Stimulated activated CD8-positive, alpha-beta memory T cell treated with anti-CD3 and anti-CD28 coated beads, Interleukin-7, amount 100 ng/mL, for 1 hour (primary cell): ENCODE measurements around the gene CACNA2D4.

ENCODE experiments used
- DNase-seq, 2 donors: peaks; one replicate each; pipeline ENCODE4 v3.0.0-alpha.2; 2020; ENCODE audit warnings: low read depth in 2 of 2

CACNA2D4 gene

DNA sequence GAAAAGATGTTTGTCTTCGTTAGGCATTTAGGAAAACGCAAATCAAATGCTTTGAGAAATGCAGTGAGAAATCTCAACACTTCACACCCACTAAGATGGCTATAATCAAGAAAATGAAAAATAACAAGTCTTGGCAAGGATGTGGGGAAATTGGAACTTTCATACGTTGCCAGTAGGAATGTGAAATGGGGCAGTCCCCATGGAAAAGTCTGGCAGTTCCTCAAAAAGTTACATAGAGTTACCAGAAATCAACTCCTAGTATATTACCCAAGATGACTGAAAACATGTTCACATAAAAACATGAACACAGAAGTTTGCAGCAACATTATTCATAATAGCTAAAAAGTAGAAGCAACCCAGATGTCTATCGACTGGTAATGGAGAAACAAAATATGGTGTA is 139.5 kb downstream of the CACNA2D4 start:
- no peak for DNase-seq

DNA sequence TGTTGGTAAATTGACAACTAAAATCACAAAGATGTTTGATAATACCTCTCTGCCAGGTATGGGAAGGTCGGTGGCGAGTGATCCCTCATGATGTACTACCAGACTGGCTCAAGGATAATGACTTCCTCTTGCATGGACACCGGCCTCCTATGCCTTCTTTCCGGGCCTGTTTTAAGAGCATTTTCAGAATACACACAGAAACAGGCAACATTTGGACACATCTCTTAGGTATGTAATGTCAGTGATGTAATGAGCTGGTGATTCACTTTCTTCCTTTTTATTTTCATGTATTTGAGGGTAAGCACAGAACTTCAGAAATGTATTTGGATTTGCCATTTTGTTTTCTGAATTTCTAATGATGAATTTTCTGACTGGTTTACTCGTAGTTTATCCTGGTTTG is 140.7 kb downstream of the CACNA2D4 start:
- no peak for DNase-seq

DNA sequence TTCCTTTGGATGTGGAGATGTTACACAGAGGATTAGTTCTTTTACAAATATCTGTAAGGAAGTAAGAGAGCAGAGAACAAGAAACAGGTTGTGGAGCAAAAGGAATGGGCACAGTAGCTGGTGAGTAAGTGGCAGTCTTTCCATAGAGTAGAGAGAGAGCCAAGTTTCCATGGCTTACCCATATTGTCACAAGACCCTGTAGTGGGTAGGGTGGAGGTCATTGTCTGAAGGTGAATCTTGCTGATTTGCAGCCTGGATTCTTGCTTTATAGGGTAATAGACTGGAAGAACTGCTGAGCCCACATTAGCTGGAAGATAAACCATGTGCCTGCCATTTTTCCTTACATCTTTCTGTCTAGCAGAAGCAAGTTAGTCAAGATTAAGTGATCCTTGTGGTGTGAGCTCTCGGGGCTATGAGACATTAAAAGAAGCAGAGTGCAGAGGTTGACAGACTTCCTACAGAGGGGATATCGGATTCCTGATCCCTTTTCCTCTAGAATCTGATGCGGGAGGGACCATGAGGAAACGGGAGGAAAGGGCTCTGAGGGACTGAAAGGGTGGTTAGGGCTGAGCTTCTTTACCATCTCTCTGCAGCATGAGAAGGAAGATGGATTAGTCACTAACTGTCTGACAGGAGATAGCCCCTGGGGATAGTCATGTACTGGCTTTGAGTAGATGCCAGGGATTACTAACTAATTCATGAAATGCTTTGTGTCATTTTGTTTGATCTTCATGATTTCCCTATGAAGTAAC is 142.1 kb downstream of the CACNA2D4 start:
- no peak for DNase-seq

GRCh38 chr12:1773937-1774655 is 144.4 kb downstream of the CACNA2D4 start:
- DNase-seq: no peak

DNA sequence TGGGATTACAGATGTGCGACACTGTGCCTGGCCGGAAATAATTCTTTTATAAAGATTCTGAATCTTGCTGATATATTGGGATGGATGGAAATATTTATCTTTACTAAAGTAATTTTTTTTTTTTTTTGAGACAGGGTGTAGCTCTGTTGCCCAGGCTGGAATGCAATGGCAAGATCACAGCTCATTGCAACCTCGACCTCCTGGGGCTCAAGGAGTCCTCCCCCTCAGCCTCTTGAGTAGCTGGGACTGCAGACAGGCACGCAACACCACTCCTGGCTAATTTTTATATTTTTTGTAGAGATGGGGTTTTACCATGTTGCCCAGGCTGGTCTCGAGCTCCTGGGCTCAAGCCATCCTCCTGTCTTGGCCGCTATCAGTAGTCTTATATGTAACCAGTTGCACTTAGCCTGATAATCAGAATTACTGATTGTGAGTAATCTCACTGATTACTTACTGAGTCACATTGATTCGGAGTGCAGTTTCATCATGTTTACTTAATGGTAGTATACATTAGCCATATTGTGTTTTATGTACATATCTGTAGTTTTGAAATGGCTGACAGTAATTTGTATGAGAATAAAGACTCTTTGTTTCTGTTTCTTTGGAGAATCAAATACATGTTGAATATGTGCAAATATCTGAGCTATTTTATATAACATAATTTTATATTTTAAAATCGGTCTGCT is 148.5 kb downstream of the CACNA2D4 start:
- no peak for DNase-seq

DNA sequence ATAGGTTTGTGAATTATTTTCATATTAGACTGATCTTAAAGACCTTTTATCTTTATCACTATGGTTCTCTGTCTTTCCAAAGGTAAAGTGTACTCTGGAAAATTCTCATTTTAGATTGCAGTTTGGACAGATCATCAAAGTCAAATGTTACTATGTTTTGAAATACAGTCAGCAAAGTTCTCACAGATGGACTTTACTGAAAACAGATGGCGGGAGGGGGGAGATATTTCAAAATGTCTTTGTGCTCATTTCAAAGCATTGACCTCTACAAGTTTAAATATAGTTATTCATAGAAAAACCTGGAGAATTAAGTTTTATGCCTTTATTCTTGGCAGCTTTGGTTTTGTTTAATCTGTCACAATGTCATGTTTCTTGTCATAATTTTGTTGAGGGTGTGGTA is 149.8 kb downstream of the CACNA2D4 start:
- no peak for DNase-seq

GRCh38 chr12:1767407-1768090 is 150.9 kb downstream of the CACNA2D4 start:
- DNase-seq: no peak

DNA sequence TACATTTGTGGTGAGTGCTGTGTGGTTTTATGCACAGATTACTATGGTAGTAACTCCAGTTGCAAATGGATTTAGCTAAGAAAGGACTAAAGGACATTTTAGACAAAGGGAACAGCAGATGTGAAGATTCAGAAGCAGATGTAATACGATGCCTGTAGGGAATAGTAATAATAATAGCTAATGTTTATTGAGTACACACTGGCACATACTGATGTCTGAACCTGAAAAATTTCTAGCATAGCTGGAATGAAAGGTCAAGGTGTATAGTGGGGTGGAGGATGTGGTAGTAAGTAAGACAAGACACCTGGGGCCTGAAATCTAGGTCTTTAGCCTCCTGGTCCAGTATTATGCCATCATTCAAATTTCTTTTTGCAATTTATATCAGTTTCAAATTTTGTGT is 152.3 kb downstream of the CACNA2D4 start:
- DNase-seq: no peak

GRCh38 chr12:1763153-1763552 is 155.3 kb downstream of the CACNA2D4 start:
- DNase-seq: no peak

DNA sequence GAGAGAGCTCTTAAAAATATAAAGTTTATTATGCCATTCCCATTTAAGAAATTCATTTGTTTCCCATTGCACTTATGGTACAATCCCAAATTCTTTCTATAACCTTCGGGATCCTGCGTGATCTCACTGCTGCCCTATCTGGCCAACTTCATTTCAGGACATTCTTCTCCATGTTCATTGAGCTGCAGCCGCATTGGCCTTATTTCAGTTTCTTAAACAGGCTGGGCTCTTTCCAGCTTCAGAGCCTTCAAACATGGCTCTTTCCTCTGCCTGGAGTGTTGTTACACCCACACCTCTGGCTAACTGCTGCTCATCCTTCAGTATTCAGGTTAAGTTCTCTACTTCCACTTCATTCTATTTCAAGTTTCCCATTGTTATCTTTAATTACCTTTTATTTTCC is 156.6 kb downstream of the CACNA2D4 start:
- DNase-seq: no peak

GRCh38 chr12:1760566-1761382 is 157.7 kb downstream of the CACNA2D4 start:
- no peak for DNase-seq

DNA sequence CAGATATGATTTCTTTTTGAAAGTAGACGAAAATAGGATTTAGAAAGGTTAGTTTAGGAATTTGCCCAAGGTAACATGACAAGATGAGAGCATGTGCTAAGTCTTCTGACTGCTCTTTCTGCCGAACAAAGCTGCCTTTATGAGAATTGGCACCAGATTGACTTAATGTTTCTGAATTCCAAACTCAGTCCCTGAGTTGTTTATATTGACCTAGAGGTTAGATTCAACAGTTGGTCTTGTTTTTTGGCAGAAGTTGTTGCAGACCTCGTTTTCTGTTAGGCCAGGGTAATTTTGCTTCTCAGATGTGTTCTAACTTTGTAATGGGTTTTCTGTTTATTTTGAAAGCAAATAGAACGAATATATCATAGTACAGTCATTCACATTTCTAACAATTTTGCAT is 159.6 kb downstream of the CACNA2D4 start:
- DNase-seq: no peak

GRCh38 chr12:1758376-1758775 is 160.1 kb downstream of the CACNA2D4 start:
- no peak for DNase-seq

DNA sequence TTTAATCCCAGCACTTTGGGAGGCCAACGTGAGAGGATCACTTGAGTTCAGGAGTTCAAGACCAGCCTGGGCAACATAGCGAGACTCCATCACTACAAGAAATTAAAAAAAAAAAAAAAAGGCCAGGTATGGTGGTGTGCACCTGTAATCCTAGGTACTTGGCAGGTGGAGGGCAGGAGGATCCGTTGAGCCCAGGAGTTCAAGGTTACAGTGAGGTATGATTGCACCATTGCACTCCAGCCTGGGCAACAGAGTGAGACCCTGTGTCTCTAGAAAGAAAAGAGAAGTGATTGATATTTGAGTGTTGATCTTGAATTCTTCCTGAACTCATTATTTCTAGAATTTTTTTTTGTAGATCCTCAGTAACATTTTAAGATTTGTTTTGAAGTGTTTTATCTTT is 168.2 kb downstream of the CACNA2D4 start:
- no peak for DNase-seq

DNA sequence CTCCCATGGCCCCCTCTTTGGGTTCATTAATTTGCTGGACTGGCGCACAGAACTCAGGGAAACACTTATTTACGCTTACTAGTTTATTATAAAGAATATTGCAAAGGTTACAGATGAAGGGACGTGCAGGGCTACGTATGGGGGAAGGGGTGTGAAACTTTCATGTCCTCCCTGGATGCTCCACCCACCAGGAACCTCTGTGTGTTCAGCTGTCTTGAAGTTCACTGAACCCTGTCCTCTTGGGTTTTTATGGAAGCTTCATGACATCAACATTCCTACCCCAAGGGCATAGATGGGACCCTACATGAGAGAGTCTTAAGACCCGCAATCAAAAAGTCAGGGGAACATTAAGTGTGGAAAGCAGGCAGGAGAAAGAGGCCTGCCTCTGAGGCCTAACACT is 169.4 kb downstream of the CACNA2D4 start:
- DNase-seq: no peak

DNA sequence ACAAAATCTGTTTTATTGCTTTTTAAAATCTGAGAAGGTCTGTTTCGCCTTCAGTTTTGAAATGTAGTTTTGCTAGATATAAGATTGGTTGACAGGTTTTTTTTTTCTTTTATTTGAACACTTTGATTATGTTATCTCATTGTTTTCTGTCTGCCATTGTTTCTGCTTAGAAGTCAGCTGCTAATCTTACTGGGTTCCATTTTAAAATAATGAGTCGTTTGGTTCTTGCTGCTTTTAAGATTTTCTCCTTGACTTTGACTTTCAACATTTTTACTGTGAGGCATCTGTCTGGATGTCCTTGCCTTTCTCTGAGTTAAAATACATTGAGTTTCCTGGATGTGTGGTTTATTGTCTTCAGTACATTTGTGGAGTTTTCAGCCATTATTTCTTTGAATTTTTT is 170.8 kb downstream of the CACNA2D4 start:
- no peak for DNase-seq

DNA sequence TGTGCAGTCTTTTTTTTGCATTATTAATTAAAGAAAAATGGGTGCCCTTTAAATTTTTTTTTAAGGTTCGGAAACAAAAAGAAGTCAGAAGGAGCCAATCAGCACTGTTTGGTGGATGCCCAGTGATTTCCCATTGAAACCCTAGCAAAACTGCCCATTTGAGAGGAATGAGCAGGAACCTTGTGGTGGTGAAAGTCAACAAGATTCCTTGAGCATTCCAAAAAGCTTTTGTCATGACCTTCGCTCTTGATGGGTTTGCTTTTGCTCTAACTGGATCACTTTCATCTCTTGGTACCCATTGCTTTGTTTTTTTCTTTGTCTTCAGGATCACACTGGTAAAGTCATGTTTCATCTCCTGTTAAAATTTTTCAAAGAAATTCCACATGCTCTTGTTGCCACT is 173.5 kb downstream of the CACNA2D4 start:
- no peak for DNase-seq
